ENCODE data around the gene IDE. TPM values are rescaled to one million over a fixed set of nuclear protein-coding genes. Genes with fewer than 3 reads are reported as not detected.
"Not testable (repeated sequence)": the region's sequence is repeated elsewhere in the genome, so short reads cannot be mapped to it uniquely, and the experiment has no call there.

Gene IDE
- total RNA-seq, 1 experiment from 2014 or later: 56.2 TPM

DNA sequence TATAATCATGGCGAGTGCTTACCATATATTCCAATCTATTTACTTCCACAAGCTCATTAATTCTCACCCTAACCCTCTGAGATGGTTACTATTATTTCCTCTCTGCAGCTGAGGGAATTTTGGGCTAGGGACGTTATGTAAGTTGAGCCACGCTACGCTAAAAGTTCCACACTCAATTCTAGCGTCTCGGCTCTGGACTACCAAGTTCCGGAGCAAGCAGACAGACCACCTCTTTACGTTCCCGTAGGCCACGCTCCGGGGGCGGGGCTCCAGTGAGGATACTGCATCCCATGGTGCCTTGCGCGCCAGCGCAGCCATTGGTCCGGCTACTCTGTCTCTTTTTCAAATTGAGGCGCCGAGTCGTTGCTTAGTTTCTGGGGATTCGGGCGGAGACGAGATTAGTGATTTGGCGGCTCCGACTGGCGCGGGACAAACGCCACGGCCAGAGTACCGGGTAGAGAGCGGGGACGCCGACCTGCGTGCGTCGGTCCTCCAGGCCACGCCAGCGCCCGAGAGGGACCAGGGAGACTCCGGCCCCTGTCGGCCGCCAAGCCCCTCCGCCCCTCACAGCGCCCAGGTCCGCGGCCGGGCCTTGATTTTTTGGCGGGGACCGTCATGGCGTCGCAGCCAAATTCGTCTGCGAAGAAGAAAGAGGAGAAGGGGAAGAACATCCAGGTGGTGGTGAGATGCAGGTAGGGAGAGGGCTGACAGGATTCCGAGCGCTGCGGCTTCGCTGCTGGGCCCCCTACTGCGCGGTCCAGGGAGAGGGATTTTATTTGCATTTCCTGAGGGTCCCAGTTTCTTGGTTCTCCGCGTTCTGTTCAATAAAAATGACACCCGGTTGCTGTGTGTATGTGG, 19.1 kb upstream of the IDE start, which contains the start of gene KIF11:
TSS of gene KIF11 (plus strand) at position 370 of the 858 bp plus-strand sequence. CDS start at position 616, 246 bp downstream.
- H3K4me2 ChIP-seq (ENCODE audit: low read depth, low read length, poor library complexity, severe bottlenecking): peak within 1 kb of the TSS; percentile 83
- H3K4me1 ChIP-seq (ENCODE audit: low read length): peaks cover 47% of the 10 kb centered on the region
- peak within 1 kb of the TSS; percentile 80 for H3K4me3 ChIP-seq (ENCODE audit: low read length)
- peak; percentile 96 for DNase-seq
- no peaks in the 10 kb centered on the region for H4K20me1 ChIP-seq (ENCODE audit: insufficient read depth, low read depth, low read length)
- peaks cover 50% of the 10 kb centered on the region for H3K79me2 ChIP-seq (ENCODE audit: low read length)
- H3K9me3 ChIP-seq (ENCODE audit: low read length): no peaks in the 10 kb centered on the region
- H3K27ac ChIP-seq (ENCODE audit: low read length): peak within 1 kb of the TSS; percentile 92
- H3K36me3 ChIP-seq (ENCODE audit: insufficient read depth, low read length): no peaks in the 10 kb centered on the region
- no peaks in the 10 kb centered on the region for H3K27me3 ChIP-seq (ENCODE audit: low read length)
- H2AFZ ChIP-seq (ENCODE audit: low read length): no peak within 1 kb of the TSS
- peak within 1 kb of the TSS; percentile 85 for H3K9ac ChIP-seq (ENCODE audit: low read length)
- no peaks in the 10 kb centered on the region for H3K9me2 ChIP-seq (replicated peaks; ENCODE audit: insufficient read depth, low read length)

DNA sequence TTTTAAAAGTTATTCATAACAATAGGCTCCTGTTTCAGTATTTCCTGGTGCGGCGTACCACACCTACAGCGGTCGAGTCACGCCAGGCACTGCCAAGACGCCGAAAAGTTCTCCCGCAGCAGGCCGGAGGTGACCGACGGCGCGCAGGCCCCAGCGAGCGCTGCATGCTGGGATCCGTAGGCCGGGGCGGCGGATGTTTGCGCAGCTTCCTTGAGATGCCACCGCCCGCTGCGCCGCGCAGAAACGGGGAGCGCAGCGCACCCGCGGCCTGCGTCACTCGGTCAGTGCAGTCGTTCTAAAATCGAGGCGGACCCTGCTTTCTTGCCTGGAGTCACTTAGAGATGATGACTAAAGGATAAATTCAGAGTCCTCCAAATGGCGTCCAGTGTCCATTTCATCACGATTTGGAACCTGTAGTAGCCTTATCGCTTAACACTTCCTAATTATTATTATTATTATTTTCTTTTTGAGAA, 17.7 kb upstream of the IDE start:
- Histone ChIP-seq H3K9me2 (replicated peaks; ENCODE audit: insufficient read depth, low read length) (no peaks in the 10 kb centered on the region), H3K4me1 (ENCODE audit: low read length) (peaks cover 36% of the 10 kb centered on the region), H3K36me3 (ENCODE audit: insufficient read depth, low read length) (no peaks in the 10 kb centered on the region), H3K9ac (ENCODE audit: low read length) (peak overlapping the region; percentile 85), H3K4me3 (ENCODE audit: low read length) (peak overlapping the region; percentile 80), H4K20me1 (ENCODE audit: insufficient read depth, low read depth, low read length) (no peaks in the 10 kb centered on the region), H3K79me2 (ENCODE audit: low read length) (peaks cover 36% of the 10 kb centered on the region), H3K27ac (ENCODE audit: low read length) (peak overlapping the region; percentile 92), H2AFZ (ENCODE audit: low read length) (no peak overlapping the region), H3K27me3 (ENCODE audit: low read length) (no peaks in the 10 kb centered on the region), H3K9me3 (ENCODE audit: low read length) (no peaks in the 10 kb centered on the region), H3K4me2 (ENCODE audit: low read depth, low read length, poor library complexity, severe bottlenecking) (peak overlapping the region; percentile 83)
- peak; percentile 94 for DNase-seq

DNA sequence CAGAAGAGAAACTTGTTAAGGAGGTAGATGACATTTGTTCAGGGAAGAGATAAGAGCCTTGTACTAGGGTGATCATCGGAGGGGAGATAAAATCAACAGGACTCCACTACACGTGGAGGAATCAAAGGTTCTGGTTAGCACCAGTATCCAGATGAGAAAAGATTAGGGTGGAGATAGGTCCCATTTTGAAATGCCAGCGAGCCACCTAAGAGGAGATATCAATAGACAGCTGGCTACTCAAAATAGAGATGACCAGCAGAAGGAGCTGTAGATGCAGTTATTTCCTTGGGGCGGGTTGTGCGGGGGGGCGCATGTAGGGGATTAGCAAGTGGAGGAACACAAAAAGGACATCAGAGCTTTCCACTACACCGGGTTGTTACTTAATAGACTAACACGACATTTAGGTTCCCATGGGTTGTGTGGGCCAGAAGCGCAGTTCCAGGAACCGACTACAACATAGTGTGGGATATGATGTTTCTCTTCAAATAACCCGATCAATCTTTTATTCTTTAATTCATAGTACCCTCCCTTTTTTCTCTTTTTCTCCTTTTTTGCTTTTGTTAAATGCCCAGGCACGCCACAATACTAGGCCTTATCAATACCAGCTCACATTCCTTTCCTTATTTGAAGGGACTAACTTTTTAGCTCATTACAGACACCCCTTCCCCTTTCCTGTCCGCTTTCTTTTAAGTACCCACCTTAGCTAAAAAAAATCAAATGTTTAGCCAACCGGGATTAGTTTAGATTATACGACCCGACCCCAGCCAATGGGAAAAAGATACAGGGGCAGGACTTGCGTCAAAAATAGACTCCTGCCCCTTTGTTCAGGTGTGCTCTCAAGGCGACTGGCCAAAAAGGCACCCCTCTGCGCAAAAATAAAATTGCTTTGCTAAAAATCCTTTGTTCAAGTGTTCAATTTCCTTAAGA, 17.0 kb upstream of the IDE start:
- Histone ChIP-seq H3K36me3 (ENCODE audit: insufficient read depth, low read length) (no peaks in the 10 kb centered on the region), H3K9ac (ENCODE audit: low read length) (peak overlapping the region; percentile 77), H3K79me2 (ENCODE audit: low read length) (peaks cover 29% of the 10 kb centered on the region), H3K27me3 (ENCODE audit: low read length) (no peaks in the 10 kb centered on the region), H3K27ac (ENCODE audit: low read length) (peak overlapping the region; percentile 92), H3K9me2 (replicated peaks; ENCODE audit: insufficient read depth, low read length) (no peaks in the 10 kb centered on the region), H3K4me2 (ENCODE audit: low read depth, low read length, poor library complexity, severe bottlenecking) (peak overlapping the region; percentile 83), H3K4me3 (ENCODE audit: low read length) (peak overlapping the region; percentile 80), H2AFZ (ENCODE audit: low read length) (peak overlapping the region; percentile 43; the same call in 1 of the 2 replicates), H3K9me3 (ENCODE audit: low read length) (no peaks in the 10 kb centered on the region), H3K4me1 (ENCODE audit: low read length) (peaks cover 30% of the 10 kb centered on the region), H4K20me1 (ENCODE audit: insufficient read depth, low read depth, low read length) (no peaks in the 10 kb centered on the region)
- DNase-seq: peak; percentile 65

DNA sequence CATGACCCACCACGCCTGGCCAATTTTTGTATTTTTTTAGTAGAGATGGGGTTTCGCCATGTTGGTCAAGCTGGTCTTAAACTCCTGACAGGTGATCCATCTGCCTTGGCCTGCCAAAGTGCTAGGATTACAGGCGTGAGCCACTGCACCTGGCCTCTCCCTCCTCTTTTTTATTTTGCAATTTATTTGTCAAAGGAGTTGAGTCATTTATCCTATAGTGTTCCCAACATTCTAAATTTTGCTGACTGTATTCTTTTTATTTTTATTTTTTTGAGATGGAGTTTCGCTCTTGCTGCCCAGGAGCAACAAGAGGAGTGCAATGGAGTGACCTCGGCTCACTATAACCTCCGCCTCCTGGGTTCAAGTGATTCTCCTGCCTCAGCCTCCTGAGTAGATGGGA, 8.5 kb upstream of the IDE start:
- H3K36me3 ChIP-seq (ENCODE audit: insufficient read depth, low read length); H3K4me2 ChIP-seq (ENCODE audit: low read depth, low read length, poor library complexity, severe bottlenecking); DNase-seq; H3K27ac ChIP-seq (ENCODE audit: low read length); H3K9me2 ChIP-seq (replicated peaks; ENCODE audit: insufficient read depth, low read length); H4K20me1 ChIP-seq (ENCODE audit: insufficient read depth, low read depth, low read length); H3K4me3 ChIP-seq (ENCODE audit: low read length); H3K9me3 ChIP-seq (ENCODE audit: low read length); H3K9ac ChIP-seq (ENCODE audit: low read length); H3K4me1 ChIP-seq (ENCODE audit: low read length); H3K79me2 ChIP-seq (ENCODE audit: low read length); H2AFZ ChIP-seq (ENCODE audit: low read length); H3K27me3 ChIP-seq (ENCODE audit: low read length): not testable (repeated sequence)

DNA sequence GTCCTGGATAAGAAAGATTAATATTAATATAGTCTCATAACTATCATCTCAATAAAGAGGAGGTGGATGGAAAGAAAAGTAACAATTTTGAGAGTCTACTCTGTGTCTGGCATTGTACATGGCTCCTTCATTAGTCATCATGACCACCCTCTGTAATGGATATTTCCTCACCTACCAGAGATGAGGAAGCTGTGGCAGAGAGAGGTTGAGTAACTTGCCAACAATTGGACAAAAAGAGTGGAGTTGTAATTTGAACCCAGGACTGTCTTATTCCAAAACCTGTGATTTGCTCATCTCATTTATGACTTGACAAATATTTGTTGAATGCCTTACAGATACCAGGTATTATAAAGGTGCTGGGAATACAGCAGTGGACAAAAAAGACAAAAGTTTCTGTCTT, 2.1 kb upstream of the IDE start:
- Histone ChIP-seq H3K4me3 (ENCODE audit: low read length) (no peak overlapping the region), H3K4me2 (ENCODE audit: low read depth, low read length, poor library complexity, severe bottlenecking) (no peak overlapping the region), H3K27ac (ENCODE audit: low read length) (no peak overlapping the region), H3K9me2 (replicated peaks; ENCODE audit: insufficient read depth, low read length) (no peaks in the 10 kb centered on the region), H2AFZ (ENCODE audit: low read length) (no peak overlapping the region), H3K9ac (ENCODE audit: low read length) (no peak overlapping the region), H3K79me2 (ENCODE audit: low read length) (peaks cover 28% of the 10 kb centered on the region), H3K36me3 (ENCODE audit: insufficient read depth, low read length) (no peaks in the 10 kb centered on the region), H3K4me1 (ENCODE audit: low read length) (peaks cover 26% of the 10 kb centered on the region), H3K9me3 (ENCODE audit: low read length) (no peaks in the 10 kb centered on the region), H4K20me1 (ENCODE audit: insufficient read depth, low read depth, low read length) (peaks cover 6% of the 10 kb centered on the region; the same call in 1 of the 2 replicates), H3K27me3 (ENCODE audit: low read length) (no peaks in the 10 kb centered on the region)
- DNase-seq: no peak

DNA sequence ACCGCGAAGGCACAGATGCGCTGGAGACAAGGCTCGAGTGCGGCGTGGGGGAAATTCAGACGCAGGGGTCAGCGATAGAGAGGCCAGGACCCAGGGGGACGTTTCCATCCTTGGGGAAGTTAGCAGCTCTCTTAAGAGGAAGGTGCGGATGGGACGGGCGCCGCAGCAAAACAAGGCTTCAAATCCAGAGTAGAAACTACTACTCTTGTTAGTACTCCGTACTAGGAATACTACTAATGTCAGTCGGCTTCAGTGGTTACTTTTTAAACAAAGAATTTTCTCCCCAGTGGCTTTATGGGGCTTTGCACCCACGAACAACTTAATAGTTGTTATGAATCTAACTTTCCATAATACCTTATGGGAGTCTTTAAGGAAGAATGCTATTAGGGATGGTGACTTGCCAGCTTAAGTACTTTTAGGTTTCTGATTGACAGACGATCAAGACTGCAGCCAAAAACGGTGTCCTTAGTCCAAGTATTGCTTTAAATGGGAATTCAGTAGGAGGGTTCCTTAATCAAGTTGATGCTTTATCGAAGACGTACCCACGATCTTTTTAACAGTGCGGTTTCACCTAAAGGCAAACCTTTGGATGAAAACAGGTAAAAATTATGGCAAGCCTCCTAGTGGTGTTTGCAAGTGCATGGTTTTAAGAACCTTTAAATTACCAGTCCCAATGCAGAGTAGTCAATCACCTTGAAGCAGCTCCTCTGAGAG, 812 bp upstream of the IDE start:
- Histone ChIP-seq H3K79me2 (ENCODE audit: low read length) (peaks cover 41% of the 10 kb centered on the region), H3K4me2 (ENCODE audit: low read depth, low read length, poor library complexity, severe bottlenecking) (peak overlapping the region; percentile 89), H3K9ac (ENCODE audit: low read length) (peak overlapping the region; percentile 94), H3K9me2 (replicated peaks; ENCODE audit: insufficient read depth, low read length) (no peaks in the 10 kb centered on the region), H2AFZ (ENCODE audit: low read length) (peak overlapping the region; percentile 57; the same call in 1 of the 2 replicates), H4K20me1 (ENCODE audit: insufficient read depth, low read depth, low read length) (peaks cover 6% of the 10 kb centered on the region; the same call in 1 of the 2 replicates), H3K9me3 (ENCODE audit: low read length) (no peaks in the 10 kb centered on the region), H3K4me3 (ENCODE audit: low read length) (peak overlapping the region; percentile 89), H3K27me3 (ENCODE audit: low read length) (no peaks in the 10 kb centered on the region), H3K27ac (ENCODE audit: low read length) (no peak overlapping the region), H3K36me3 (ENCODE audit: insufficient read depth, low read length) (no peaks in the 10 kb centered on the region), H3K4me1 (ENCODE audit: low read length) (peaks cover 31% of the 10 kb centered on the region)
- DNase-seq: no peak

DNA sequence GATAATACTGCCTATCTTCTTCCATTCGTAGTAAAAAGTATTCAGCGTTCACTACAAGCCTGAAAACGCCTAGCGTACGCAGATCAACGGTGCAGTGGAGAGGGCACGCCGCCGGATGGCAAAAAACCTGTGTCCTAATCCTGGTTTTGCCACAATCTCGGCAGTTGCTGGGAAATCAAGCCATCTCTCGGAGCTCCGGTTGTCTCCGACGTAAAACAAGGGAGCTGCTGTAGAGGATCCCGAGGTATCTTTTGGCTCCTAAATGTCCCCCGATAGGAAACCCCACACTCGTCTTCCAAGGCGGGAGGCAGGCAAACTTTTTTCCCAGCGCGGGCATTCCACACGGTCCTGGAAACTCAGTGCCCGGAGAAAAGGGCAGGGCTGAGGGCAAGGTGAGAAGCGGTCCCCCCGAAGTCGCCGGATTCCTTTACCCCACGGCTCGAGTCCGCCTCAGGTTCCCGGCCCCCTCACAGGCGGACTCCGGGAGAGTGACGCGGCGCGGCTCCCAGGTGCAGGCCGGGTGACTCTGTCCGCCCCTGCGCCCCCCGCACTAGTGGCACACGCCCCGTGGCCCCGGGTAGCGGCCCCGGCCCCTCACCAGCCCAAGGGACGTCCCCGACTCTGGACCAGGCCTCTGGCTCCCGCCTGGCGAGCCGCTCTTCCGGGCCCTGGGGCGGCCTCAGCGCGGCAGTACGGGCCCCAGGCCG, 649 bp downstream of the IDE start:
- peak overlapping the region; percentile 94 for H3K9ac ChIP-seq (ENCODE audit: low read length)
- H3K9me3 ChIP-seq (ENCODE audit: low read length): no peaks in the 10 kb centered on the region
- peak overlapping the region; percentile 65 for H3K27ac ChIP-seq (ENCODE audit: low read length)
- no peaks in the 10 kb centered on the region for H3K27me3 ChIP-seq (ENCODE audit: low read length)
- H3K4me1 ChIP-seq (ENCODE audit: low read length): peaks cover 40% of the 10 kb centered on the region
- H4K20me1 ChIP-seq (ENCODE audit: insufficient read depth, low read depth, low read length): peaks cover 6% of the 10 kb centered on the region; the same call in 1 of the 2 replicates
- peaks cover 51% of the 10 kb centered on the region for H3K79me2 ChIP-seq (ENCODE audit: low read length)
- H3K36me3 ChIP-seq (ENCODE audit: insufficient read depth, low read length): no peaks in the 10 kb centered on the region
- H3K9me2 ChIP-seq (replicated peaks; ENCODE audit: insufficient read depth, low read length): no peaks in the 10 kb centered on the region
- peak overlapping the region; percentile 97 for H2AFZ ChIP-seq (ENCODE audit: low read length)
- peak overlapping the region; percentile 89 for H3K4me2 ChIP-seq (ENCODE audit: low read depth, low read length, poor library complexity, severe bottlenecking)
- H3K4me3 ChIP-seq (ENCODE audit: low read length): peak overlapping the region; percentile 89
- DNase-seq: peak; percentile 69
